ENCODE measurements around the gene EMC9. TPM values are rescaled to one million over a fixed set of nuclear protein-coding genes. Genes with fewer than 3 reads are reported as not detected.

Gene EMC9
- polyA plus RNA-seq, 6 donors from 2014 or later: 5.9 to 15.3 (median 9.2) TPM

DNA sequence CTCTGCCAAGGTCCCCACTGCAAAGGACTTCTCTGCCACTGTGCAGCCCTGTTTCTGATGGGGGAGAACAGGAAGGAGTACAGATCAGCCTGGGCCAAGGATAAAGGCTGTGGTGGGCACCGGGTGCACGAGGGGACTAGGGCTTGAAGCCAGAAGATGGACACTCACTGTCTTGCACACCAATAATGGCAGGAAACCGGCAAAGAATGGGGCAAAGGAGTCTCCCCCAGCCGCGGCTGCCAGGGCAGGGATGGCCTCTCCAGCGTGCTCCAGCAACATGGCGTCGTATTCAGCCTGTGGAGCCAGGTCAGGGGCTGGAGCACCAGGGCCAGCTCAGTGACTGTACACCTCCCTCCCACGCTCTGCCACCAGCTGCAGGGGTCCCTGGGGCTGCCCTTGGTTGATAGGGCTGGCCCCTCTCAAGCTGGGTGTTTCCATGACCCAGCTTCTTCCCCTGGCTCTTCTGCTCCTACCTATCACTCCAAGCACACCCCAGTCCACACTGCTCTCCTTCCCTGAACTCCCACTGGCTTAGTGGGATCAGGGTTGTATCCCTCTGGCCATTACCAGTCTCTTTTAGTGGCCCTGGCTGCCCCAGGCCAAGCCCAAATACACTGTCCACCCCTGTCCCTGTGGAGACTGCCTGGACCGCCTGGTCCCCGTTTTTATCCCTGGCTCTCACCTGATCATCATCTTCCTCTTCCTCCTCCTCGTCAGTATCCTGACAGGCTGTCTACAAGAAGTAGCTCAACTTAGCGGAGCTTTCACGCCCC is 40.9 kb upstream of the EMC9 start:
- no peaks in the 10 kb centered on the region for H3K9me3 Mint-ChIP-seq
- H3K27ac Mint-ChIP-seq: peak overlapping the region in 2 of 6 donors; percentile 63 to 67

DNA sequence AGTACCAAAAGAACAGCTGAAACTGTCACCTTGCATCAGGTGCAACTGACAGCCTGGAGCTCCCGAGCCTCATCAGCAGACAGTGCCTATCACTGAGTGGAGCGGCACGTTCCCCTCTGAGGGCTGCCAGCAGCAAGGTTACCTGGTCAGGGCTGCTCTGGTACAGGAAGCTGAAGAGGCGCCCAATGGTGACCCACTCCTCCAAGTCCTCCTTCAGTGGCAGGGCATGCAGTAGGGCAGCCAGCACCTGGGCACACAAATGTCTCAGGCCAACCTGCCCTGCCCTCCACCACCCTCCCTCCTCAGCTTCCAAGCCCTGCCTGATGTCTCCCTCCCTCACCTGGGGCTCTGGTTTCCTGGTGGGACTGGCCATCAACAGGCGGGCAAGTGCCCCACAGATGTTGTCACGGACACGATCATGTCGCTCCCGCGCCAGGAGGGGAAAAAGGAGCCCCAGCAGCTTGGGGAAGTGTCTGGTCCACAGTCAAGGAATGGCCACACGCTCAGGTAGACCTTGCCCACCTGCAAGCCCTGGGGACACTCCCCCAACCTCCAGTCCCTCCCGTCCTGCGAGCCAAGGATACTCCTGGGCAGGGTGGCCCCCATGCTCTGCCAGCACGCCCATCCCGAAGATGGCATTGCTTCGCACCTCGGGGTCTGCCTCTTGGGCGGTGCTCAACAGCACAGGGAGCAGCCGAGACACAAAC is 40.1 kb upstream of the EMC9 start:
- peaks cover 10 to 22% (median 15%) of the 10 kb centered on the region in 3 donors for H3K4me1 Mint-ChIP-seq
- peaks cover 0 to 4% of the 10 kb centered on the region in 2 donors for H3K36me3 Mint-ChIP-seq
- no peaks in the 10 kb centered on the region for H3K9me3 Mint-ChIP-seq
- peak overlapping the region in 1 of 8 donors; percentile 43 for H3K4me3 Mint-ChIP-seq
- no peaks in the 10 kb centered on the region for H3K27me3 Mint-ChIP-seq
- ATAC-seq (ENCODE audit: low read depth in 2 of 2) (no peak), DNase-seq (no peak)
- peak overlapping the region in 1 of 6 donors; percentile 62 for H3K27ac Mint-ChIP-seq

More for the DNA sequence above, 40.9 kb upstream of the EMC9 start:
- peak overlapping the region in 3 of 8 donors; percentile 12 to 60 (median 43) for H3K4me3 Mint-ChIP-seq
- peaks cover 14 to 26% (median 22%) of the 10 kb centered on the region in 3 donors for H3K4me1 Mint-ChIP-seq
- no peaks in the 10 kb centered on the region for H3K27me3 Mint-ChIP-seq
- peaks cover 0 to 4% of the 10 kb centered on the region in 2 donors for H3K36me3 Mint-ChIP-seq
- ATAC-seq (ENCODE audit: low read depth in 2 of 2) (no peak), DNase-seq (no peak)

DNA sequence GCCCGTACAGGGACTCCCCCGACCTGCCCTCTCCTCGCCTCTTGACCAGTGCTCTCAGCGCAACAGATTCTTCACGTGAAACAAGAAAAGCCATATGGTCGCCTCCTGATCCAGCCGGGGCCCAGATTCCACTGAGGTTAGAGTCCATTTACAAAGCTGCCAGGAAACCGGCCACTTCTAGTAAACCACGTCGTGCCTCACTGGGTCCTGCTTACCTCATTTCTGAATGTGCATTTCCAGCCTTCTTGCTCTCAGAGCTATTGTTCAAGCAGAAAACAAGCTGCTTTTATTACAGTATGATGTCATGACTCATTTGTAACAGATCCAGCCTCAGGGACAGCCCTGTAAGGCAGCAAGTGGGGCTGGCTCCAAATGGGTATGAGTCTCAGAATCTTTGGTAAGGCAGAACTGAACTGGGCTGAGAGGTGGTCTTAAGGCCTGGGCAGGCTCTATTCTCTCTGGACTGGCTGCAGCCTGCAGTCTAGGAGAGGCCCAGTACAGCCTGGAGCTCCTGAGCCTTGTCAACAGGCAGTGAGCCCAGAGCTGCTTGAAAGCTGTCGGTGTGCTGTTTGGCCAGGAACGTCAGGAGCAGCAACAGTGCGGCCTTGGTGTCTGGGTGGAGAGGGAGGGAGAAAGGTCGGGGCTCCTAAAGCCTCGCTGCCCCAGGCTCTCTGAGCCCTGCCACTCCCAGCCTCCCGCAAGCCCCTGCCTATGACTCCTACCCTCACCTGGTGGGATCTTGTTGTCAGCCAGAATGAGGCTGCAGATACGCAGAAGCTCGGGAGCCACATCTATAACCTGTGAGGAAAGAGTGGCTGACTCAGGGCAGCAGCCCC is 38.8 kb upstream of the EMC9 start:
- Mint-ChIP-seq H3K27ac (peak overlapping the region in 3 of 6 donors; percentile 57 to 82 (median 65)), H3K36me3 (peaks cover 0 to 4% of the 10 kb centered on the region in 2 donors), H3K4me3 (no peak overlapping the region), H3K27me3 (no peaks in the 10 kb centered on the region), H3K9me3 (no peaks in the 10 kb centered on the region), H3K4me1 (peaks cover 10 to 22% (median 11%) of the 10 kb centered on the region in 3 donors)
- ATAC-seq (ENCODE audit: low read depth in 2 of 2) (peak; percentile 36 to 40), DNase-seq (no peak)

DNA sequence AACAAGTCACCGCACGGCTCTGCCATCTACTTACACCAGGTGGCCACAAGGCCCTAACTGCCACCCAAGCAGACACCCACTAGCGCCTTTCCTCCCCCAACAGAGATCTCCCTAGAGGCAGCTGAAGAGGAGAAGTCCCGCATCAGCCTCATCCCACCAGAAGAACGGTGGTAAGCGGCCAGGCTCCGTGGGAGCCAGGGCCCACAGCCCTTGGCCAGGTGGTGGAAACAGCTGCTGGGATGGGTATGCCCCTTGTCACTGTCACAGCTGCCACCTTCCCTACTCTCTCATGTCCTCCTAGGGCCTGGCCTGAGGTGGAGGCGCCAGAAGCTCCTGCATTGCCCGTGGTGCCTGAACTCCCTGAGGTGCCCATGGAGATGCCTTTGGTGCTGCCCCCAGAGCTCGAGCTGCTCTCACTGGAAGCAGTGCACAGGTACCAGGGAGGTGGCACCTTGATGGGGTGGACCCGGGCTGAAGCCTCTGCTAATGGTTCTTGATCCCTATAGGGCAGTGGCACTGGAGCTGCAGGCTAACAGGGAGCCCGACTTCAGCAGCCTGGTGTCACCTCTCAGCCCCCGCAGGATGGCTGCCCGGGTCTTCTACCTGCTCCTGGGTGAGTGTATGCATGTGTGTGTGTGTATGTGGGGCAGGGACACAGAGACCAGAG is 38.0 kb upstream of the EMC9 start:
- no peaks in the 10 kb centered on the region for H3K27me3 Mint-ChIP-seq
- no peak for DNase-seq
- H3K27ac Mint-ChIP-seq: peak overlapping the region in 3 of 6 donors; percentile 65 to 82 (median 66)
- H3K36me3 Mint-ChIP-seq: peaks cover 0 to 4% of the 10 kb centered on the region in 2 donors
- H3K4me1 Mint-ChIP-seq: peaks cover 10 to 22% (median 11%) of the 10 kb centered on the region in 3 donors
- no peak for ATAC-seq (ENCODE audit: low read depth in 2 of 2)
- no peaks in the 10 kb centered on the region for H3K9me3 Mint-ChIP-seq
- no peak overlapping the region for H3K4me3 Mint-ChIP-seq

DNA sequence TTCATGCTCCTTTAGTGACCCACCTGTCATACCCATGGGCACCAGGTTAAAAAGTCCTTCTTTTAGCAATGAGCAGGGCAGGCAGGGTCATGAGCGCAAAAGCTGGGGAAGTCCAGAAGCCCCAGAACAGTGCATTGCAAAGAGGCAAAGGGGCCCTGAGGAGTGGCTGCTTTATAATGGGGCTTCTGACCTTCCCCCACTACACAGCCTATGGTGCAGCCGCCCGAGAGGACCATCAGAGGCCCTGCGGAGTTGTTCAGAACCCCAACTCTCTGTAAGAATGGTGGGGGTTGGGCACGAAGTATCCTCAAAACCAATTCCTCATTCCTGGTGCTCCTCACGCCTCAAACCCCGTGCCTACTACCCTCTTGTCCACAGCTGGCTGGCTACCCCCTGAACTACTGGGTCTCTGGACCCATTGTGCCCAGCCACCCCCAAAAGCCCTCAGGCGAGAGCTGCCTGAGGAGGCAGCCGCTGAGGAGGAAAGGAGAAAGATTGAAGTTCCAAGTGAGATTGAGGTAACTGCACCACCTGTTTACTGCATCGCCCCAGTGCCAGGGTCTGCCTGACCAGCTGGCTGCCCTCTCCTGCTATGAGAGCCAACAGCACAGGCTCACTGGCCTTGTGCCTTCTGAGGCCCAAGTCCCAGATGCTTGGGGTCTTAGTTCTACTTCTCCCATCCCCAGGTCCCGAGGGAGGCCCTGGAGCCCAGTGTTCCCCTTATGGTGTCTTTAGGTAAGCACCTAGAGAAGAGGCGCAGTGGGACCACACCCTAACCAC is 37.2 kb upstream of the EMC9 start:
- Mint-ChIP-seq H3K27me3 (no peaks in the 10 kb centered on the region), H3K9me3 (no peaks in the 10 kb centered on the region), H3K27ac (peak overlapping the region in 3 of 6 donors; percentile 59 to 66 (median 65)), H3K4me3 (no peak overlapping the region), H3K36me3 (peaks cover 0 to 4% of the 10 kb centered on the region in 2 donors), H3K4me1 (peaks cover 10 to 24% (median 12%) of the 10 kb centered on the region in 3 donors)
- ATAC-seq (ENCODE audit: low read depth in 2 of 2): no peak
- DNase-seq: no peak

DNA sequence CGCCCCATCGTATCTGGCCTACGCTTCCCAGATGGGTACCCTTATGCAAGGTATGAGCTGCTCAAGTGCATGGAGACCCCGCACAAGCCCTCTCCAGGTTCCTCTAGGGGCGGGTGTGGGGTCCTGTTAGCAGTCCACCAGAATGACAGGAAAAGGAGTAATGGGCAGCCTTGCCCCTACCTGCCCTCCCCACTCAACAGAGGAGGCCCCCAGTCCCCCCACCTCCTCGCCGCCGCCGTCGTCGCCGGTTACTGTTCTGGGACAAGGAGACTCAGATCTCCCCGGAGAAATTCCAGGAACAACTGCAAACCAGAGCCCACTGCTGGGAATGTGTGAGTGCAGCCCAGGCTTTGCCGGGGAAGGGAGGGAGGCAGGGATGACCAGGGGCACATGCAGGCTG is 36.5 kb upstream of the EMC9 start:
- H3K4me1 Mint-ChIP-seq: peaks cover 12 to 31% (median 17%) of the 10 kb centered on the region in 3 donors
- H3K27me3 Mint-ChIP-seq: no peaks in the 10 kb centered on the region
- peaks cover 0 to 4% of the 10 kb centered on the region in 2 donors for H3K36me3 Mint-ChIP-seq
- no peak for ATAC-seq (ENCODE audit: low read depth in 2 of 2)
- H3K9me3 Mint-ChIP-seq: no peaks in the 10 kb centered on the region
- DNase-seq: no peak
- no peak overlapping the region for H3K27ac Mint-ChIP-seq
- H3K4me3 Mint-ChIP-seq: no peak overlapping the region

DNA sequence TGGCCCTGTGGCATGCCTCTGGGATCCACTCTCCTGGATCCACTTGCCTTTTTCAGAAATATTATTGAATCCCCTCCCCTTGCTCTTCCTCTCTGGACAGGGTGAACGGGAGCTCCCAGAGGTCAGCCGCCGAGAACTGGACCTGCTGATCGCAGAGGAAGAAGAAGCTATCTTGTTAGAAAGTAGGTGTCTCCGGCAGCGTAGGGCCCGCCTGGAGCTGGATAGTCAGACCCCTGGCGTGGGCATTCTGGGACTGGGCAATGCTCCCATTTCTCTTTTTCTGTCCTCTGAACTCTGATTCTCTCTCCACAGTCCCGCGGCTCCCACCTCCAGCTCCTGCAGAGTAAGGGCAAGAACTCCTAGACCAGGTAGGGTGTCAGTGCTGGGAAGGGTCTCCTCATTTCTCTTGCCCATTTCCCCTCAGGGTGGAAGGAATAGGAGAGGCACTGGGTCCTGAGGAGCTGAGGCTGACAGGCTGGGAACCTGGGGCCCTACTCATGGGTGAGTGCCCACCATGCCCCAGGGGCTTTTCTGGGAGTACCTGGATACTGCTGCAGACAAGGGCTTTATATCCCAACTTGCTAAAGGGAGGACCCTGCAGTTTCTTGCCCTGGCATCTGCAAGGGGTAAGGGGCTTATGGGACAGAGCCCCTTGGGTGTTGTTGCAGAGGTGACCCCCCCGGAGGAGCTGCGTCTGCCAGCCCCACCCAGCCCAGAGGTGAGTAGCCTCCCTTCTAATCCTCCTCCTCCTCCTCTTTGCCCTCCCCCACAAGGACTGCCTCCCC is 35.8 kb upstream of the EMC9 start:
- Mint-ChIP-seq H3K27me3 (no peaks in the 10 kb centered on the region), H3K4me3 (no peak overlapping the region), H3K27ac (peak overlapping the region in 1 of 6 donors; percentile 33), H3K36me3 (no peaks in the 10 kb centered on the region), H3K9me3 (no peaks in the 10 kb centered on the region), H3K4me1 (peaks cover 12 to 32% (median 20%) of the 10 kb centered on the region in 3 donors)
- ATAC-seq (ENCODE audit: low read depth in 2 of 2) (no peak), DNase-seq (no peak)

DNA sequence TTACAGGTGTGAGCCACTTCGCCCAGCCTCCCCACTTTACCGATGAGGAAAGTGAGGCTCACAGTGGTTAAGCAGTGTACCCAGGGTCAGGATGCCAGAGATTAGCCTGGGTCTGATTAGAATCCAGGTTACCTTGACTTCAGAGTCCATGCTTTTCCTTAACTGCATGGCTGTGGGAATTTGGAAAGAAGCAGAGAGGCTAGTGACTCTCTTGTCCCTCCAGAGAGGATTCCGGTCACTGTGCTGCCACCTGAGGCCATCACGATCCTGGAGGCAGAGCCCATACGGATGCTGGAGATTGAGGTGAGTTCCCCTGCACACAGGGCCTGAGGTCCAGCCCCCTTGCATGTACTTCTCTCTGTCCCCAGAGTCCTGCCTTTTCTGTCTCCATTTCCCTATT is 35.2 kb upstream of the EMC9 start:
- Mint-ChIP-seq H3K4me3 (no peak overlapping the region), H3K27me3 (no peaks in the 10 kb centered on the region), H3K4me1 (peaks cover 15 to 38% (median 22%) of the 10 kb centered on the region in 3 donors), H3K36me3 (no peaks in the 10 kb centered on the region), H3K9me3 (no peaks in the 10 kb centered on the region), H3K27ac (no peak overlapping the region)
- ATAC-seq (ENCODE audit: low read depth in 2 of 2): no peak
- no peak for DNase-seq

DNA sequence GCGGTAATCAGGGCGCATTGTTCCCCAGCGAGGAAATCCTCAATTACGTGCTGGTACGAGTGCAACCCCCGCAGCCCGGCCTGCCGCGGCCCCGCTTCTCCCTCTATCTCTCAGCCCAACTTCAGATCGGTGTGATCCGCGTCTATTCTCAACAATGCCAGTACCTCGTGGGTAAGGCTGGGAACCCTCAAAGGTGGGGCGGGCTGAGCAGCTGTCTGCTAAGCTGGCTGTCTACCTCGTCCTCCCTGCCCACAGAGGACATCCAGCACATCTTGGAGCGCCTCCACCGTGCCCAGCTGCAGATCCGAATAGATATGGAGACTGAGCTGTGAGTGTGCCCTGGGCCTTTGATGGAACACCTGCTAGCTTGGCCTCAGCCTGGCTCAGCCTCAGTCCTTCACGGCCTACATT is 31.5 kb upstream of the EMC9 start:
- H3K27ac Mint-ChIP-seq: peak overlapping the region in 3 of 6 donors; percentile 70 to 87 (median 82)
- no peaks in the 10 kb centered on the region for H3K9me3 Mint-ChIP-seq
- peaks cover 6 to 12% of the 10 kb centered on the region in 2 donors for H3K36me3 Mint-ChIP-seq
- H3K27me3 Mint-ChIP-seq: no peaks in the 10 kb centered on the region
- ATAC-seq (ENCODE audit: low read depth in 2 of 2): no peak
- H3K4me1 Mint-ChIP-seq: peaks cover 21 to 34% (median 21%) of the 10 kb centered on the region in 3 donors
- DNase-seq: no peak
- H3K4me3 Mint-ChIP-seq: peak overlapping the region; percentile 37 to 94 (median 76)

DNA sequence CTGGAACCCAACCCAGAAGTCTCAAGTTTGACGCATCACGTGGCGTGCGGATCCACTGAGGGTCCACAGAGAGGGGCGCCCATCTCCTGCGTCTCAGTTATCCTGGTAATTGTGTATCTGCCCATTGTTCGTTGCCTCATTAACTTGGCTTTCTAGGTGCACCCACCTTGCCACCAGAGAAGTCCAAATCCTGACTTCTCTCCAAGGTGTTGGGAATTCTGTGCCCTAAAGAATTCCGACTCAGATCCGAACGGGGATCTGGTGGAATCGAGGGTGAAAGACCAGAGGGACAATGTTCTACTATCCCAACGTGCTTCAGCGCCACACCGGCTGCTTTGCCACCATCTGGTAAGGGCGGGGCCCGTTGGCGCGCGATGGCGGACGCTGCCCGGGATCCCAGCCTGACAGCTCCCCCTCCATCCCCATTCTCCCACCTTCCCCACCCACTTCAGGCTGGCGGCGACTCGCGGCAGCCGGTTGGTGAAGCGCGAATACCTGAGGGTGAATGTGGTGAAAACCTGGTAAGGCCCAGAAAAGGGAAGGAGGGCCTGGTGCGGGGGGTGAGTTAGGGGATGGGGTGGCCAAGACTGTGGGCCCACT is 31.0 kb upstream of the EMC9 start:
- ATAC-seq (ENCODE audit: low read depth in 2 of 2) (peak in 1 of 2 donors; percentile 1), DNase-seq (no peak)
- Mint-ChIP-seq H3K4me1 (peaks cover 23 to 34% (median 26%) of the 10 kb centered on the region in 3 donors), H3K9me3 (no peaks in the 10 kb centered on the region), H3K27ac (peak overlapping the region in 4 of 6 donors; percentile 24 to 82 (median 72)), H3K4me3 (peak overlapping the region; percentile 78 to 95 (median 93)), H3K36me3 (peaks cover 10 to 17% of the 10 kb centered on the region in 2 donors), H3K27me3 (no peaks in the 10 kb centered on the region)

Data from naive B cell (primary cell).